GM21786 (cell line): ENCODE data around the gene HOXD3.

Source experiments
- ATAC-seq: cut with Tn5 transposase; IDR thresholded peaks from one replicate; pipeline ENCODE4 v1.9.1; 2021; ENCODE audit not compliant: unreplicated experiment

Gene HOXD3

DNA sequence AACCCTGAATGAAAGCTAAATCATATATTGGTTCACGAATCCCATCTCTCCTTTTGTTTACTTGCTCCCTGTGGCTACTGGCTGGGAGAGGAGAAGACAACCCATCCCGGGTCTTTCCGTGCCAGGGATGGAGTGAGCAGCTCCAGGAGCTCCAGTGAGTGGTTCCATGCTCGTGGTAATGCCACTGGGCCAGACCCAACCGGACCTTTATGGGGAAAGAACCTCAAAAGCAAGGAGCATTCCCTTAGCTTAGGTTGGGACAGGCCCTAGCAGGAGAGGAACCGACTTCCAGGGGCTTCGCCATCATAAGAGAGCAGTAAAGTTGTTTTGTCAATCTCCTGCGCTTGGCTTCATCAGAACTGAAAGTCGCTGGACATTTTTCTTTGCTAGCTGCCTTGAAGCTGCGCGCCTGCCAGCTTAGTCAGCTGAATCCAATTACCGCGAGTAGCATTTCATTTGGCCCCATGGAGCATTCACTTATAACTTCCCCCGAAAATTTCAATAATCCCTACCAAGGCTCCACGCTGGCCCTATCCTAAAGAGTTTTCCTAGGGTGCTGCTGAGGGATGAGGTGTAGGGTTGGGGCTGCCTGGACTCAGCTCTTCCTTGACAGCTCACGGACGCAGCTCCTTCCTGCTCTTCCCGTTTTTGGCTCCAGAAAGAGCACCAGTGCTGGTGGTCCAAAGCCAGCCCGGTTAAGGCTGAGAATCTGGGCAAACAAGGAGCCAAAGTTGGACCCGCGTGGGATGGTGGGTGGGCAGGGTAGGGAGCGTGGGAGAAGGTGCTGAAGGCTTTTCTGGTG lies 4.9 kb downstream of the HOXD3 start:
- no peak for ATAC-seq

DNA sequence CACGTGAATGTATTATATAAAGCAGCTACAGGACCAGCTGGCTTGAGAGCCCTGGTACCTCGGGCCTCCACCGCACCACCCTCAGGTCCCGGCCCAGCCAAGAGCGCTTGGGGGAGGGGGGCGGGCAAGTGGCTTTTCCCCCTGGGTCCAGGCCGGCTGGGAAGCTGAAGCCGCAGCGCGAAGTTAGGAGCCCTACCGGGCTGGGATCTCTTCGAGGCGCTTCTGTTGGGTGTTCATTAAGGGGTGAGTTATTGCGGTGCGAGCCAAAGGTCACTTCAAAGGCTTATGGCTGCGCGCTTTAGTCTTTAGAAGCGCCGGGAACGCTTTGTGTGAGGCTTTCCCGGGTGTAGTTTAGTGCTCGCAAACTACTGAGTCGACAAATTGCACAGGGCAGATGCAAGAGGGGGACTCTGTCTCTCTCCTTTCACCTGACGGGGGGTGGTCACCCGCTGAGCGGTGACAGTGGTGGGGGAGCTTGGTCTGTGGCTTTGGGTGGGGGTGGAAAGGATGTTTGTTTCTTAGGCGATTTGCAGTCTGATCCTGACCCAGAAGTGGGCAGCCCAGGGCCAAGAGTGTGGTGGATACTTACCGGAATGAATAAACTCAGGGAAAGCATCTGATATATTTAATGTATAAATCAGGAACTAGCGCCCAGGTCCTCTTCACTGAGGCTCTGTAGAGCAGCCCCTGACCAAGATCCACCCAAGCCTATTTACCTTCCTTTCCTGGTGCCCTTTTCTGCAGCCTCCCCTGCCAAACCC lies 6.0 kb downstream of the HOXD3 start:
- ATAC-seq: no peak

DNA sequence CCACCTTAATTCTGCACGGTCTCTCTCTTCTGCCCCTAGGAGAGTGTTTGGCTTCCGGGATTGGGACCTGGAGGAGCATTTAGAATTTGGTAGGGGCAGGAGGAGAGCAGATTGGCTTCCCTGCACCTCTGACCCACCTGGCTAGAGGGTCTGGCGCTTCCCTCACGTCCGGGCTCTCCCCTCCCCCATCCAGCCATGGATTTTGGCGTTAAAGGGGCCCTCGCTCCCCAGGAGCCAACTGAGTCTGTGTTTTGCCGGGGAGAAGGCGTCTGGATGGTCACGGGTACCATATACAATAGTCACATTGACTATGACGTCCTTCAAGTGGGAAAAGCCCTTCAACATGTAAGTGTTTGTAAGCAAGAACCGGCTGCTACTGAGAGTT lies 6.6 kb downstream of the HOXD3 start:
- ATAC-seq: no peak

DNA sequence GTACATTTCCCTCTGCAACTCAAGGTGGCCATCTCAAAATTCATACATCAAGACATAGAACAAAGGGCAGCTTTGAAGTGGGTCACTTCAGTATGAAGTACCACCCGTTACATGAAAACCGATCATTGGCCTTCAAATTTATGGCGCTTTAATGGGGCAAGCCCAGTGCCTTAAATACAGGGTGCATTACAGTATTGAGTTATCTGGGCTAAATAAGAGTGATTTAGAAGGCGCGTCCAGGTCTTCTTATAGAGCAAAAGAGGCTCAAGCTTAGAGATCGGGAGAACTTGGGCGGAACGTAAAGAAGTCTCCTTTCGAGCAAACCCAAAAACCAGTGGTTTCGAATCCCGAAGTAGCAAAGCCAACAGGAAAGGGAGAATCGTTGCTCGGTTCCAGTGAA lies 7.1 kb downstream of the HOXD3 start:
- no peak for ATAC-seq

DNA sequence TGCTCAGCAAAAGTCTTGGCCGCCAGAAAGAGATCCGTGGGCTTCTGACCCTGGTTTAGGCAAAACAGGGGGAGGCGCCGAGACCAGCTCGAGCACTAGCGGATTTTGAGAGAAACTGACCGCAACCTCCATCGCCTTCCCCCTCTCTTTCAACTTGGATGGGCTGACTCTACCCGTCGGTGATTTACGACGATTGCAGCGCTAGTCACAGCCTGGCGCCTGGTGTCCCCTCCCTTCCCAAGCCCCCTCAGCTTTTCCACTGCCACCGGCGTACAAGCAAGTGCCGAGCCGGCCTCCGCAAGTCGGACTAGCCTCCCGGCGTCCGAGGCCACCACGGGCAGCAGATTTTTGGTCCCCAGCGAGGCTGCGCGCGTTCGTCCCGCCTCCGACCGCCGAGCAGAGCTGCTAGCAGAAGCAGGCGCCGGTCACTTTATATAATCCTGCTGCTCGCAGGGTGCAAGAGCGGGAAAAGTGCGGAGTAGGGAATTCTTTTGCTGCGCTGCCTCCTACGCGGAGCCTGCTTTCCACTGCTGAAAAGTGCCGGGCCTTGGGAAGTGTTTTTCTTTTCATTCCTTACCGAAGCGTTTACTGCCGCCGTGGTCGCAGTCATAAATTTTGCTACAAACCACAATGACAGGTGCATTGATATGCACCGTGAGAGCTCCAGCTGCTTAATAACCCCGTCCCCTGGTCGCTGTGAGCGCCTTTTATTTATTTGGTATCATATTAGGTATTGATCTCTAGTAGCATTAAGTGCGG lies 7.7 kb downstream of the HOXD3 start:
- ATAC-seq: no peak

DNA sequence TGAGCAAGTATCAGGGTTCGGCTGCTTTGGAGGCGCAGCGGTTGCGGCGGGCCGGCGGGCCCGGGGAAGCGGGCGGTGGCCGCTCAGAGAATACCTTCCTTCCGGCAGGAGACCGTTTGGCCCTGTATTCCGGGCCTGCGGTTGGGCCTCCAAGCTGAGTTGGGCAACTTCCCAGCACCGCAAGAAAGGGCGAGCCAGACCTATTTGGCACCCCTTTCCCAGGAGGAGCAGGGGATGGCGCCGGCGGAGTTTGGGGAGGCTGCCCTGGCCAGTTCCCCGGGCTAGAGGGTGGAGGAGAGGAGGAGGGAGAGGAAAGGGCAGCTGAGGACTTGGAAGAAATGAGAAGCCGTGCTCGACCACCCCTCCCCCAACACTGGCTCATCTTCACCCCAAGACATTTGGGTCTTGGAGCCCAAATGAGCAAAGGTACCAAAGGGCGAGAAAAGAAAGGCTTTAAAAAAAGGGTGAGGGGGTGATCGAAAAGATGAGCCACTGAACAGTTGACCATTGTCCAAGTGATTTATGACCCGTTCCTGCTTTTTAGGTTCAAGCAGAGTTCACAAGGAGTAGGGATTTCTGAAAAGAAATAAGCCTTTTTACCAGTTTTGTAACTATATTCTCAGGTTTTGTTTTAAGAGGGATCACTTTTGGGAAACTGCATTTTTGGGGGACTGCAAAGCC lies 8.4 kb downstream of the HOXD3 start:
- ATAC-seq: no peak

DNA sequence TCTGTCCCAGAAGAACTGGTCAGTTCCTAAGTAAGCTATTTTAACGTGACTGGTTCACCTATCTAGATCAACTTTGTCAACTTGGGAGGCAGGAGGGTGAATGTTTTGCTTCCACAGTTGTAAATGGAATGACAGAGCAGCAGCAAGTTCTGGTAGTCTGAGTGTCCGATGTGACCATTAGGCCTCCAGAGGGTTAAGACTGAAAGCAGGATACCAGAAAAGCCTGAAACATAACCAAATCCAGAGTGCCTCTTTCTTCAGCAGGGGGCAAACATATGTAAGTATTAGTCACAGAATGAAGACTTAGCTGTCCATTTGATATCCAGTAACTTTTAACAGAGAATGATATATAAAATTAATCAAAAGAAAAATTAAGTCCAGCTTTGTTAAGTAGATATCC lies 9.2 kb downstream of the HOXD3 start:
- no peak for ATAC-seq

DNA sequence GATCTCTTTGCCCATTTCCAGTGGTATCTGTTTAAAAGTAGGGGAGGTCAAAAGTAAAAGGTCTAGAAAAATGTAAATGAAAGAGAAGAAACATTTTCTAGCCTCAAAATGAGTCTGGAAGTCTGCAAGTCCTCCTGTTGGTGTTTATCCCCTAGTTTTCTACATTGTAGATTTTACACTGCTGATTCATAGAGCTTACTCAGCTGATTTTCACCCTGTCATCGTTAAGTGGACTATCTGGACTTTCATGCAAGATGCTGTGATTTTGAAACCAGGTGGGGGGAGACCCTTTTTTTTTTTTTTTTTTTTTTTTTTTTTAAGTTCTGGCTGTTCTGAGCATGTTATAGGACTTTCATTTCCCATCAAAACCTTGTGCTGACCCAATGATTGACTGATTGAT lies 10.3 kb downstream of the HOXD3 start:
- ATAC-seq: no peak

DNA sequence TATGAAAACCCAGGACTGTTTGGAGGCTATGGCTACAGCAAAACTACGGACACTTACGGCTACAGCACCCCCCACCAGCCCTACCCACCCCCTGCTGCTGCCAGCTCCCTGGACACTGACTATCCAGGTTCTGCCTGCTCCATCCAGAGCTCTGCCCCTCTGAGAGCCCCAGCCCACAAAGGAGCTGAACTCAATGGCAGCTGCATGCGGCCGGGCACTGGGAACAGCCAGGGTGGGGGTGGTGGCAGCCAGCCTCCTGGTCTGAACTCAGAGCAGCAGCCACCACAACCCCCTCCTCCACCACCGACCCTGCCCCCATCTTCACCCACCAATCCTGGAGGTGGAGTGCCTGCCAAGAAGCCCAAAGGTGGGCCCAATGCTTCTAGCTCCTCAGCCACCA lies 12.1 kb downstream of the HOXD3 start:
- no peak for ATAC-seq

DNA sequence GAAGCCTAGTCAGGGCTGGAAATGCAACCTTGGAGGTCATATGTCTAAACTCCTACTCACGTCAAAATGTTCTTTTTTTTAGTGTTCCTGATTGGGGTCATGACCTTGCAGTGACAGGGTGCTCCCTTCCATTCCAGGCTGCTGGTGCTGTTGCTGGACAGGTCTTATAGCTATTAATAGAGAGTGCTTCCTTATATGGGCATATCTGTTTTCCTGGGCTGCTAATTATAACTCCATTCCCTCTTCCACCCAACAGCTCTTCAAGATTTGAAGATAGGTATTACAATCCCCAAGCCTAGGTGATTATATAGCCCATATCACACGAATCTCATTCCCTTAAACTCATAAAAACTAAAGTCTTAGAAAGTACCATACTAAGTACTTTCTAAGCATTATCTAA lies 12.6 kb downstream of the HOXD3 start:
- no peak for ATAC-seq

DNA sequence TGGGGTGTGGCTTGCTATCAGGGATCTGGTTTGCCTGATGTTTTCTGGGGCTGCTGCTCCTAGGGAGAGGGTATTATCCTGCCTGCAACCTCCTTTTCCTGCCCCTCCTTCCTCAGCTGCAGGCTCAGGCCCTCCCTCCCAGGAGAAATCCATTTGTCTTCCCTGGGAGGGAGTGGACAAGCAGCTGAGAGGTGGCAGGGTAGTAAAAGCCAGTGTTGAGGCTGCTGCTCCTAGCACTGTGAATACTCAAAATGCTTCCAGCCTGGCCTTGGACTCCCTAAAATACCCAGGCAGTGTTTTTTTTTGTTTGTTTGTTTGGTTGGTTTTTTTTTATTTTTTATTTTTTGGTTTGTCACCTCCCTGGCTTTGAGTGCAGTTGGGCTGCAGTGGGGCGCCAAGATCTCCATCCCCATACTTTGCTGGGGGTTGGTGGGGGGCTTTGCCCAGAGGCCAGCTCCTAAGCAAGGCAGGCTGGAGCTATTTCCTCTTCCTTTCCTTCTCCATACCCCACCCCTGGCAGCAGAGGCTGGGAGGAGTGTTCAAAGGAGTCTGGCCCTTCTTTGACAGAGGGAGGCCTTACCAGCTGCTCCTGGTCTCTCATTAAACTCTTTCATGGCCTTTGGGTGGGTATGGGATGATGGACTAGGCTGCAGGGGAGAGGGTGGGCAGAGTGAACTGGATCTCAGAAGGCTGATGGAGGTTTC lies 13.6 kb downstream of the HOXD3 start:
- no peak for ATAC-seq

DNA sequence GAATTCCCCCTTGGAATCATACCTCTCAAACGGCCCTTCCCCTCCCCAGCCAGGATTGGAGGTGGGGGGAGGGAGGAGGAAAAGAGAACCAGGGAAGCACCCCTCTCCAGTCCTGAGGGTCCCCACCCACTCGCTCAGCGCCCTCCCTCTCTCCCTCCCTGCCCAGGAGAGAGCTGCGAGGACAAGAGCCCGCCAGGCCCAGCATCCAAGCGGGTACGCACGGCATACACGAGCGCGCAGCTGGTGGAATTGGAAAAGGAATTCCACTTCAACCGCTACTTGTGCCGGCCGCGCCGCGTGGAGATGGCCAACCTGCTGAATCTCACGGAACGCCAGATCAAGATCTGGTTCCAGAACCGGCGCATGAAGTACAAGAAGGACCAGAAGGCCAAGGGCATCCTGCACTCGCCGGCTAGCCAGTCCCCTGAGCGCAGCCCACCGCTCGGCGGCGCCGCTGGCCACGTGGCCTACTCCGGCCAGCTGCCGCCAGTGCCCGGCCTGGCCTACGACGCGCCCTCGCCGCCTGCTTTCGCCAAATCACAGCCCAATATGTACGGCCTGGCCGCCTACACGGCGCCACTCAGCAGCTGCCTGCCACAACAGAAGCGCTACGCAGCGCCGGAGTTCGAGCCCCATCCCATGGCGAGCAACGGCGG lies 14.4 kb downstream of the HOXD3 start:
- ATAC-seq: no peak

DNA sequence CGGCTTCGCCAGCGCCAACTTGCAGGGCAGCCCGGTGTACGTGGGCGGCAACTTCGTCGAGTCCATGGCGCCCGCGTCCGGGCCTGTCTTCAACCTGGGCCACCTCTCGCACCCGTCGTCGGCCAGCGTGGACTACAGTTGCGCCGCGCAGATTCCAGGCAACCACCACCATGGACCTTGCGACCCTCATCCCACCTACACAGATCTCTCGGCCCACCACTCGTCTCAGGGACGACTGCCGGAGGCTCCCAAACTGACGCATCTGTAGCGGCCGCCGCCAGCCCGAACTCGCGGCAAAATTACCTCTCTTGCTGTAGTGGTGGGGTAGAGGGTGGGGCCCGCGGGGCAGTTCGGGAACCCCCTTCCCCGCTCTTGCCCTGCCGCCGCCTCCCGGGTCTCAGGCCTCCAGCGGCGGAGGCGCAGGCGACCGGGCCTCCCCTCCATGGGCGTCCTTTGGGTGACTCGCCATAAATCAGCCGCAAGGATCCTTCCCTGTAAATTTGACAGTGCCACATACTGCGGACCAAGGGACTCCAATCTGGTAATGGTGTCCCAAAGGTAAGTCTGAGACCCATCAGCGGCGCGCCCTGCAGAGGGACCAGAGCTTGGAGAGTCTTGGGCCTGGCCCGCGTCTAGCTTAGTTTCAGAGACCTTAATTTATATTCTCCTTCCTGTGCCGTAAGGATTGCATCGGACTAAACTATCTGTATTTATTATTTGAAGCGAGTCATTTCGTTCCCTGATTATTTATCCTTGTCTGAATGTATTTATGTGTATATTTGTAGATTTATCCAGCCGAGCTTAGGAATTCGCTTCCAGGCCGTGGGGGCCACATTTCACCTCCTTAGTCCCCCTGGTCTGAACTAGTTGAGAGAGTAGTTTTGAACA lies 15.1 kb downstream of the HOXD3 start:
- no peak for ATAC-seq

DNA sequence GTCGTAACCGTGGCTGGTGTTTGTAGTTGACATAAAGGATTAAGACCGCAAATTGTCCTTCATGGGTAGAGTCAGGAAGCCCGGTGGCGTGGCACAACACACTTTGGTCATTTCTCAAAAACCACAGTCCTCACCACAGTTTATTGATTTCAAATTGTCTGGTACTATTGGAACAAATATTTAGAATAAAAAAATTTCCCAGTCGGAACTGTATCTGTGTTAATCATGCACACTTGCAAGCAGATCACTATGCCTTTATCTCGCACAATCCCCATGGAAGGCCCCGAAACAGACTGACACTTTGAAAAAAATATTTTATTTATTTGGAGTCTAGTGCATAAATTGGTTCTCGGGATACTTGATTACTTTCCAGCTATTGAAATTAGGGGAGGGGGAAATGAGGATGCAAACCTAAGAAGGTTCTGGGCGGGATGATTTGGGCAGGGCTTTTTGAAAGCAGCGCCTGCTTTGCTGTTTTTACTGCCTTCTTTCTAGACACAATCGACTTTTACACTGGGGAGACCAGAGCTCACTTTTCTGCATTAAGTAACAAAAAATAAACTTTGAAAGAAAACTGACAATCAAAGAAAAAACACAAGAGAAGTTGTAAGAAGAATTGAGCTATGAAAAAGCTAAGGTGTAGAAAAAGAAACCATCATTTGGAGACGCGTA lies 15.9 kb downstream of the HOXD3 start:
- ATAC-seq: no peak

DNA sequence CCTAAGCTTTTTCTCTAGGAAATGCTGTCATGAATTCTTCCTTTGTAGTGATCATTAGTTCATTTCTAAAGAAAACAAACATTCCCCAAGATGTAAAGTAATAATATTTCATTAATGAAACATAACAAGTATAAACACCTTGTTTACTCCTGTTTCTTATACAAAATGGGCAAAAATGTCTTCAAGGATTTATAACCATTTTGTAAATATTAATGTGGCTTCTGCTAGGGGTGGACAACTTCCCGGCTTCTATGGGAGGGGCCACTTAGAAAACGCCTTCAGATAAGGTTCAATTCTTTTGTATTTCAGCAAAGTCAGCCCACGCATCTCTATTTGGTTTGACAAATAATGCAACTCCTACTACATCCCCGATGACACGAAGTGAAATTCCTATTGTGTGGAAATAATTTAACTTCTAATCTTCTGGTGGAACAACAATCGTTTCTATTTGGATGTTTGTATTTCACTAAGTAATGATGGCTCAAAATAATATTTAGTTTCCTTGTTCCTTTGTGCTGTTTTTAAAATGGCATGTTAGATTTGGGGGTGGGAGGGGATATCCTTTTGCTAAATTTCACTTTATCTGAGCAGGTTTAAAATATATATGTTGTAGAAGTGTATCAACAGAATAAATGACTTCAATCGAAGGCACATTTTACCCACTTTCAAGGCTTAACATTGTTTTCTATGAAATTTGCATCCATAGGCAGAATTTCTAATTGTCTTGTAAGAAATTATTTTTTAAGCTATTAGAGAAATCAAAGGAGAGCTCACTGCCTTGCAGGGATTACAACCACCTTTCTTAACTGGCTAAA lies 16.7 kb downstream of the HOXD3 start:
- no peak for ATAC-seq

DNA sequence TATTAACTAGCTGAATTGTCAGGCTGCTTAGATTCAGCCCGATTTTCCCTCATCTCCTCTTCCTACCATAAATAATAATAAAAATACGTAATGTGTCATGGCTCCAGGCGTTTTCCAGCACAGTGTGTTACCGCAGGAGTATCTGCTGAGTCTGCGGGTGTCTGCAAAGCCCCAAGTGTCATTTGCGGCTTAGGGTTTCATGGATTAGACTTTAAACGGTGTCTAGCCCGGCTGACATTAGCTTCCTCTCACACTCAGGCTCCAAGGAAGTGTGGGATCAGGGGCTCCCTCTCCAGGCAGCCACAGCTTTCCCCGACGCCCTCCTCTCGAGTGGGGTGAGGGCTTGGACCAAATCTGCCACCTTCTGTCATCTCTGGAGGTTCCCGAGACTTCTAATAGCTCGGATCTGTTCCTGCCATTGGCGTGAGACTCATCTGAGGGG lies 17.3 kb downstream of the HOXD3 start:
- ATAC-seq: no peak

DNA sequence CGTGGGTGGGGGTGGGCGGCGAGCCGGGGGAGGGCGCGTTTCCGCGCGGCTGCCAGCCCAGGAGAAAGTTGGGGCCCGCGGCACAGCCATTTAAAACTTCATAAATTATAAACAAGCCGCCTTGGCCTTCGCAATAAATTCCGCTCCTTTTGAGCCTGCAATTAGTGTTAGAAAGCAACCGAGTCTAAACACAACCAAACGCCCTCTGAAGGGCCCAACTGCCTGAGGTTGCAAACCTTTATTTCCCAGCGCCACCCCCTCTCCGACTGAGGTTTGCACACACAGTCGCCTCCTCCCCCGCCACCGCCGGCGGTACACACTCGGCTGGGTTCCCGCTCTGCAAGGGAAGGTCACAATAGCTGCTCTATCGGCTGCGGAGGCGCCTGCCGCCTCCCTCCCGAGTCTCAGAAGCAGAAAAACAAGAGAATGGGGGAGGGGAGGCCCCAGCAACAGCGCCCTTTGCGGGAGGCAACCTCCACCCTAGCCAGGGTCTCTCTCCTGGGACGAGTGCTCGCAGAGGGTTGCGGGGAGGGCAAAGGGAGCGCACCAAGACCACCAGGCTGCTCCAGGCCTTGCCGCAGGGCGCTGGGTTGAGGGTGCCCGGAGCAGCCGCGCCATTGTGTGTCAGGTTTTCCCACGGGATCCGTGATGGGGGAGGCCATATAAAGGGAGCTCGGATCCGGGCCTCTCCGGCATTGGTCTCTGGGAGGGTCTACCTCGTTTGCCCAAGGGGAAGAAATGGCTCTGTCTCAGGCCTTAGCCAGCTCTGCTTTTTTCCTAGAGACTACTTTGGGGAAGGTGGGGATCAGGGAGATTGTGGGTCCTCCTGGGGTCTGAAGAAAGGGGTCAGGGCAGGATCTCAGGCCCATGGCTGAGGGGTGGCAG lies 18.0 kb downstream of the HOXD3 start:
- no peak for ATAC-seq
